DOHH2 (cell line): Measurements from ENCODE around the gene HAP1.

Experiments
- CTCF ChIP-seq: fragments of 200-600 bp; sonication (generic); IDR thresholded peaks from one replicate; pipeline ENCODE4 v1.5.1; 2014; ENCODE audit warnings: antibody characterized with exemption, mild to moderate bottlenecking, low read depth, low read length; ENCODE audit not compliant: poor library complexity, severe bottlenecking
- EZH2phosphoT487 ChIP-seq: fragments of 200-600 bp; sonication (generic); IDR thresholded peaks from 2 replicates; pipeline ENCODE4 v1.6.1; 2017; ENCODE audit warnings: borderline replicate concordance, mild to moderate bottlenecking, antibody characterized with exemption, low read length, moderate library complexity, mixed read lengths

DNA sequence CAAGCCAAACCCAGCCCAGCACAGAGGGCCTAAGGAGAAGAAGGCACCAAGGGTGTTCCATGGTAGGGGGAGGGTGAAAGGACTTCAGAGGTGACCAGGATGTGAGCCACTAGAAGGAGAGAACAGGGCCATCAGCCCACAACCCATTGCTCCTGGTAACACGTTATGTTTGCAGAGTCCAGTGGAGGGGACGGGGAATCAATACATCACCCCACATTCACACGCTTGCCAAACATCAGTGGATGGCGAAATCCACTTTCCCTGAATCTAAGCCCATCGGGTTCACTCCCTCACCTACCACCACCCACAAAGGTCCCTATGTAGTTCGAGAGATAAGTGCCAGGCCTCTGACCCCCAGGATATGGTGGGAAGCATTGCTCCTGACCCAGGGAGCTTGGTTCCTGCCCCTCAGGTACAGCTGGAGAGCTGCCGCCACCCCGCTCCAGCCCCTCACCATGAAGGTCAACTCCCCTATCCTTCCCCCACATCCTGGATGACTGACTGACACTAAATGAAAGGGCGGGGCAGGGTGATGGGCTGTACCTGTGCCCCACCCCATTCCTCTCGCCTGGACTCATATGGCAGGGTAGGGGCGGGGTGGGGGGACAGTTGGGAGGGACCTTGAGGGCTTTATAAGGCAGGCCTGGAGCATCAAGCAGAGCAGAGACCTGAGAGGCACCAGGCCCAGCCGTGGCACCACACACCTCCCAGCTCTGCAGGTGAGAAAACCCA is 22.6 kb downstream of the HAP1 start, which contains the start of gene GAST:
- TF ChIP-seq CTCF (no peak), EZH2phosphoT487 (no peak)
